Measurements from ENCODE around the gene JUNB. TPM values are rescaled to one million over a fixed set of nuclear protein-coding genes. Genes with fewer than 3 reads are reported as not detected.

Gene JUNB
- total RNA-seq, 1 donor from 2014 or later = 101 TPM

DNA sequence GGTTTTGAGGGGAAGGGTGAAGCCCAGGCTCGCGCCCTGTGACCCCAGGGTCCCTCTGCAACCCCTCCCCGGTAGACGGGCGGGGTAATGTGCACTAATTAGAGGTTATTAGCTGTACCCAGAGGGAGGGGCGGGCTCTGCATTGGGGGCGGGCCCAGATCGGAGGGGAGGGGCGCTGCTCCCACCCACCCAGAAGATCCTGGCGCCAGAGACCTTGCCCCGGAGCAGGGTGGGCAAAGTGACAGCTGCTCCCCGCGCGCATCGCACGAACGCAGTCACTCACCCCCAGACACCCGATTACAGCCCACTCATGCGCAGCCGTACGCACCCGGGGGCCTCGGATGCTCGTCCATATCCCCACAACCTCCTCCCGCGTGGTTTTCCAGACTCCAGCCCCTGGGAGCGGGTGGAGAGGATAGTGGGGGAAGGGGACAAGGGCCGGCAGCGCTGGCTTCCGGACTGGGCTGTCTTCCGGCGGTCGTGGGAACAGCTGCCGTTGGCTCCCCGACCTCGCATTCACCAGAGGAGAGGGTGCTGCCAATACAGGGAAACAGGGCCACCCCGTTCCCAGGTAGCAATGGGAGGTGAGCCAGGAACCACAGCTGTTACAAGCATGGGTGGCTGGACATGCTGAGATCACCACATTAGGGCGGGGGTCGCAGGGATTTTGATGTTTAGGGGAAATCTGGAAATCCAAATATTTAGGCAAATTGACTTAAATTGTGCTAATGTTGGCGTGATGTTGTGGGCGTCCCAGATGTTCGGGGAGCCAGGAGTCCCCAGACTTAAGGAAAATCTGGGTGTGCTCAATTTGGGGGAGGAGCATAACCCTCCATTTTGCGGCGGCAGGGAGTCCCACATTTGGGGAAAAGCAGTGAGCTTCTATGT lies 13.0 kb upstream of the JUNB start:
- Histone ChIP-seq H3K27ac (ENCODE audit: low read depth, low read length) (peak overlapping the region; percentile 89), H3K36me3 (ENCODE audit: insufficient read depth, low read length) (no peaks in the 10 kb centered on the region), H3K27me3 (ENCODE audit: insufficient read depth, low read length) (no peaks in the 10 kb centered on the region), H4K20me1 (ENCODE audit: insufficient read depth, low read length) (no peaks in the 10 kb centered on the region), H3K4me3 (ENCODE audit: insufficient read depth, low read depth, low read length) (peak overlapping the region; percentile 68), H3K79me2 (ENCODE audit: insufficient read depth, low read length) (no peaks in the 10 kb centered on the region), H3K9ac (ENCODE audit: low read length) (peak overlapping the region; percentile 84), H2AFZ (ENCODE audit: low read depth, low read length) (peak overlapping the region; percentile 88), H3K4me2 (ENCODE audit: low read length) (peak overlapping the region; percentile 89), H3K9me3 (ENCODE audit: insufficient read depth, low read depth, low read length) (no peaks in the 10 kb centered on the region), H3K4me1 (ENCODE audit: insufficient read depth, low read length) (peaks cover 41% of the 10 kb centered on the region)
- FAIRE-seq (no peak), DNase-seq (ENCODE audit: low read depth) (peak; percentile 72)
- Mint-ChIP-seq H3K4me3 (ENCODE audit: unreplicated experiment) (peak overlapping the region; percentile 85), H3K27ac (ENCODE audit: unreplicated experiment) (peak overlapping the region; percentile 95), H3K9me3 (ENCODE audit: unreplicated experiment) (no peaks in the 10 kb centered on the region), H3K4me1 (ENCODE audit: low read depth, unreplicated experiment) (peaks cover 24% of the 10 kb centered on the region), H3K36me3 (ENCODE audit: low read depth, unreplicated experiment) (peaks cover 2% of the 10 kb centered on the region), H3K27me3 (ENCODE audit: low read depth, unreplicated experiment) (no peaks in the 10 kb centered on the region)
- TF ChIP-seq, protein P1, sequence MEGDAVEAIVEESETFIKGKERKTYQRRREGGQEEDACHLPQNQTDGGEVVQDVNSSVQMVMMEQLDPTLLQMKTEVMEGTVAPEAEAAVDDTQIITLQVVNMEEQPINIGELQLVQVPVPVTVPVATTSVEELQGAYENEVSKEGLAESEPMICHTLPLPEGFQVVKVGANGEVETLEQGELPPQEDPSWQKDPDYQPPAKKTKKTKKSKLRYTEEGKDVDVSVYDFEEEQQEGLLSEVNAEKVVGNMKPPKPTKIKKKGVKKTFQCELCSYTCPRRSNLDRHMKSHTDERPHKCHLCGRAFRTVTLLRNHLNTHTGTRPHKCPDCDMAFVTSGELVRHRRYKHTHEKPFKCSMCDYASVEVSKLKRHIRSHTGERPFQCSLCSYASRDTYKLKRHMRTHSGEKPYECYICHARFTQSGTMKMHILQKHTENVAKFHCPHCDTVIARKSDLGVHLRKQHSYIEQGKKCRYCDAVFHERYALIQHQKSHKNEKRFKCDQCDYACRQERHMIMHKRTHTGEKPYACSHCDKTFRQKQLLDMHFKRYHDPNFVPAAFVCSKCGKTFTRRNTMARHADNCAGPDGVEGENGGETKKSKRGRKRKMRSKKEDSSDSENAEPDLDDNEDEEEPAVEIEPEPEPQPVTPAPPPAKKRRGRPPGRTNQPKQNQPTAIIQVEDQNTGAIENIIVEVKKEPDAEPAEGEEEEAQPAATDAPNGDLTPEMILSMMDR (IDR thresholded peaks at IDR 0.05; ENCODE audit: insufficient read depth, low read depth, low read length) = no peak
- TF ChIP-seq EZH2 (IDR thresholded peaks at IDR 0.05; ENCODE audit: insufficient read depth, low read length) = no peak

DNA sequence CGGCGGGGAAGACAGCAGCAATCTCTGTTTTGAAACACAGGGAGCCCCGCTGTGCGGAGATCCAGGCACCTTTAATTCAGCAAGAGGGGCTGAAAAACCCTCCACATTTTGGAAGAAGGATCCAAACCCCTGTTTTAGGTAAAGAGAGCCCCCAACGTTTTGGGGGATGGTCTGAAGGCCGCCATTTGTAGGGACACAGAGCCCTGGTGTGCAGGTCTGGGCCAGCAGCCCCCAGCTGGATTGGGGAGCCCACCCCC lies 12.5 kb upstream of the JUNB start:
- Mint-ChIP-seq H3K27me3 (ENCODE audit: low read depth, unreplicated experiment) (no peaks in the 10 kb centered on the region), H3K4me1 (ENCODE audit: low read depth, unreplicated experiment) (peaks cover 23% of the 10 kb centered on the region), H3K4me3 (ENCODE audit: unreplicated experiment) (peak overlapping the region; percentile 85), H3K36me3 (ENCODE audit: low read depth, unreplicated experiment) (peaks cover 2% of the 10 kb centered on the region), H3K27ac (ENCODE audit: unreplicated experiment) (peak overlapping the region; percentile 95), H3K9me3 (ENCODE audit: unreplicated experiment) (no peaks in the 10 kb centered on the region)
- H3K4me2 ChIP-seq (ENCODE audit: low read length) = peak overlapping the region; percentile 89
- H3K4me1 ChIP-seq (ENCODE audit: insufficient read depth, low read length) = peaks cover 47% of the 10 kb centered on the region
- no peak for DNase-seq (ENCODE audit: low read depth)
- peak overlapping the region; percentile 89 for H3K27ac ChIP-seq (ENCODE audit: low read depth, low read length)
- H3K9me3 ChIP-seq (ENCODE audit: insufficient read depth, low read depth, low read length) = no peaks in the 10 kb centered on the region
- peak overlapping the region; percentile 84 for H3K9ac ChIP-seq (ENCODE audit: low read length)
- H3K4me3 ChIP-seq (ENCODE audit: insufficient read depth, low read depth, low read length) = peak overlapping the region; percentile 68
- FAIRE-seq = no peak
- no peaks in the 10 kb centered on the region for H4K20me1 ChIP-seq (ENCODE audit: insufficient read depth, low read length)
- H3K36me3 ChIP-seq (ENCODE audit: insufficient read depth, low read length) = no peaks in the 10 kb centered on the region
- TF ChIP-seq, protein P1 (IDR thresholded peaks at IDR 0.05; ENCODE audit: insufficient read depth, low read depth, low read length) = no peak
- no peak for TF ChIP-seq EZH2 (IDR thresholded peaks at IDR 0.05; ENCODE audit: insufficient read depth, low read length)
- no peaks in the 10 kb centered on the region for H3K27me3 ChIP-seq (ENCODE audit: insufficient read depth, low read length)
- no peaks in the 10 kb centered on the region for H3K79me2 ChIP-seq (ENCODE audit: insufficient read depth, low read length)
- H2AFZ ChIP-seq (ENCODE audit: low read depth, low read length) = peak overlapping the region; percentile 88

Data from astrocyte (in vitro differentiated cells and primary cell).